AG04450 (cell line): Measurements from ENCODE around the gene WWOX. TPM values are rescaled to one million over a fixed set of nuclear protein-coding genes. Genes with fewer than 3 reads are reported as not detected.

Experiments used
- CTCF ChIA-PET: fragments of 300-600, 350-600 bp; formaldehyde crosslinking; extraction: SDS; loops from one replicate; lab custom pipeline; 2022; ENCODE audit warnings: antibody characterized with exemption, inconsistent platforms; lab: Charles Lee
- POLR2A ChIA-PET: fragments of 350-600 bp; formaldehyde crosslinking; extraction: SDS; loops from one replicate; lab custom pipeline; 2021; ENCODE audit warnings: antibody characterized with exemption, inconsistent platforms; lab: Yijun Ruan, JAX
- DNase-seq: peaks from one replicate; pipeline ENCODE4 v3.0.0-alpha.2; 2011; ENCODE audit warnings: low read depth, low spot score
- H3K27ac ChIP-seq: one replicate; pipeline ENCODE4 v1.5.1; 2012; ENCODE audit warnings: low read depth, low read length, control low read depth
- H3K27me3 ChIP-seq: one replicate; pipeline ENCODE4 v1.6.0; 2012; ENCODE audit warnings: low read length; ENCODE audit not compliant: control insufficient read depth, insufficient read depth
- H3K4me3 ChIP-seq: 2 replicates; pipeline ENCODE4 v1.5.1; 2011; ENCODE audit warnings: mild to moderate bottlenecking, low read depth, low read length, control low read depth
- H3K9me3 ChIP-seq: 2 replicates; pipeline ENCODE4 v1.5.1; 2012; ENCODE audit warnings: low read length; ENCODE audit not compliant: control insufficient read depth, insufficient read depth
- CTCF ChIP-seq: IDR thresholded peaks from 2 replicates; pipeline ENCODE4 v1.5.1; 2011; ENCODE audit warnings: low read depth, low read length, control low read depth, inconsistent platforms
- polyA plus RNA-seq: library from polyadenylated mRNA; depleted of rRNA; stranded (reverse); fragments of >200 nt; gene quantifications from 2 replicates; pipeline ENCODE4 v1.2.3, GENCODE V29; 2011

The WWOX gene
- polyA plus RNA-seq, 1 experiment: 2.1 TPM

- no peak for DNase-seq
- no peaks in the 10 kb centered on the region for H3K27me3 ChIP-seq
- TF ChIP-seq CTCF: no peak
- H3K9me3 ChIP-seq: peaks cover 36% of the 10 kb centered on the region
- no peak overlapping the region for H3K27ac ChIP-seq
- no peak overlapping the region for H3K4me3 ChIP-seq
- CTCF ChIA-PET: no interaction called here
- POLR2A ChIA-PET: no interaction called here
Observed at GRCh38 chr16:78317564-78318240, 218.2 kb downstream of the WWOX start.

GRCh38 chr16:78321620-78322360, 222.3 kb downstream of the WWOX start:
- CTCF ChIA-PET: no interaction called here
- DNase-seq: no peak

GRCh38 chr16:78323315-78323714, 223.9 kb downstream of the WWOX start:
- POLR2A ChIA-PET: no interaction called here
- H3K27ac ChIP-seq: peak overlapping the region; percentile 11
- no peak for TF ChIP-seq CTCF
- H3K27me3 ChIP-seq: no peaks in the 10 kb centered on the region
- peaks cover 19% of the 10 kb centered on the region; the same call in 1 of the 2 replicates for H3K9me3 ChIP-seq
- CTCF ChIA-PET: no interaction called here
- no peak for DNase-seq
- H3K4me3 ChIP-seq: no peak overlapping the region

More at GRCh38 chr16:78321620-78322360, 222.3 kb downstream of the WWOX start:
- Histone ChIP-seq H3K4me3 (no peak overlapping the region), H3K9me3 (peaks cover 23% of the 10 kb centered on the region; the same call in 1 of the 2 replicates), H3K27me3 (no peaks in the 10 kb centered on the region), H3K27ac (no peak overlapping the region)
- POLR2A ChIA-PET: no interaction called here
- no peak for TF ChIP-seq CTCF

GRCh38 chr16:78324649-78325285, 225.3 kb downstream of the WWOX start:
- ChIA-PET CTCF (no interaction called here), POLR2A (no interaction called here)
- no peak for TF ChIP-seq CTCF
- Histone ChIP-seq H3K27ac (no peak overlapping the region), H3K4me3 (no peak overlapping the region), H3K27me3 (no peaks in the 10 kb centered on the region), H3K9me3 (peaks cover 20% of the 10 kb centered on the region; the same call in 1 of the 2 replicates)
- DNase-seq: no peak
